ENCODE data around the gene PSMB7.

The PSMB7 gene

DNA sequence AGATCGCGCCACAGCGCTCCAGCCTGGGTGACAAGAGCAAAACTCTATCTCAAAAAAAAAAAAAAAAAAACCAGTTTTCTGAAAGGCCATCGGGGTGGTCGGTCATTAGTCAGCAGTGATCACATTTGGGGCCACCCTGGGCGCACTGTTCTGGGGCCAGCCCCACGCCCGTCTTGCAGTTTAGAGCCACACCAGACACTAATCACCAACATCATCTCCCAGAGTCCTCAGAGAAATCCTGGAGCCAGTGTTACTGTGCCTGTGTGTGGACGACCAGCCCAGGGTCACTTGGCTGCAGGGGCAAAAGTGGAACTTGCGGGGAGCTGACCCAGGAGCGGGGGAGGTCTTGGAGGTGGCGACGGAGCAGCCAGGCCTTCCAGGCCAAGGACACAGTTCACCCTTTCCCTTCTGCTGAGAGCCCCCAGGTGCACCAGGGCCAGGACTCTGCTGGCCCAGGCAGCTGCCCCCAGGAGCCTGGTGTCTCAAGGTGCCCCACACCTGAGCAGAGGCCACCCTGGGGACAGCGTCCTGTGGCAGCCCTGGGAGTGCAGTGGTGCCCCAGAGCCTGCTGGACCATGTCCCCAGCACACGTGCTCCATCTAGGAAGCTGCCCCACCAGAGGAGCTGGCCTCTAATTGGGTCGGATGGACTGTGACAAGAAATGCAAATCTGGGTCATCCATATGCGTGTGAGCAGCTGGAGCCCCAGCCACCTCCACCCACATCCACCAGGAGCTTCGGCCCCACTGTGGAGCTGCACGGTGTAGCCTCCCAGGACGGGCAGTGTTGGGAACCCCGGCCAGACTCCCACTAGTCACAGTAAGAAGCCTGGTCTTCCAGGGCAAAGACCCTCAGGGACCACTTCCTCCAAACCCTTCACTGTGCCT is 106.4 kb downstream of the PSMB7 start:
- Histone ChIP-seq H3K4me1 (ENCODE audit: insufficient read depth, low read length, severe bottlenecking) (no peaks in the 10 kb centered on the region), H3K9me3 (ENCODE audit: low read length) (no peaks in the 10 kb centered on the region), H3K36me3 (ENCODE audit: insufficient read depth, low read length) (no peaks in the 10 kb centered on the region), H3F3A (ENCODE audit: insufficient read depth, low read length) (no peaks in the 10 kb centered on the region), H2AFZ (ENCODE audit: low read length) (no peak overlapping the region), H3K9ac (ENCODE audit: low read length) (no peak overlapping the region), H3K4me3 (ENCODE audit: low read depth, low read length, poor library complexity, severe bottlenecking) (no peak overlapping the region), H3K27ac (ENCODE audit: low read depth, low read length, poor library complexity, severe bottlenecking) (no peak overlapping the region), H3K79me2 (ENCODE audit: insufficient read depth, low read length) (no peaks in the 10 kb centered on the region), H4K20me1 (ENCODE audit: insufficient read depth, low read length) (no peaks in the 10 kb centered on the region), H3K27me3 (ENCODE audit: insufficient read depth, low read length) (no peaks in the 10 kb centered on the region), H3K4me2 (ENCODE audit: low read length) (no peak overlapping the region), H3K9me2 (ENCODE audit: low read depth, low read length) (no peaks in the 10 kb centered on the region)
- TF ChIP-seq, protein P1, sequence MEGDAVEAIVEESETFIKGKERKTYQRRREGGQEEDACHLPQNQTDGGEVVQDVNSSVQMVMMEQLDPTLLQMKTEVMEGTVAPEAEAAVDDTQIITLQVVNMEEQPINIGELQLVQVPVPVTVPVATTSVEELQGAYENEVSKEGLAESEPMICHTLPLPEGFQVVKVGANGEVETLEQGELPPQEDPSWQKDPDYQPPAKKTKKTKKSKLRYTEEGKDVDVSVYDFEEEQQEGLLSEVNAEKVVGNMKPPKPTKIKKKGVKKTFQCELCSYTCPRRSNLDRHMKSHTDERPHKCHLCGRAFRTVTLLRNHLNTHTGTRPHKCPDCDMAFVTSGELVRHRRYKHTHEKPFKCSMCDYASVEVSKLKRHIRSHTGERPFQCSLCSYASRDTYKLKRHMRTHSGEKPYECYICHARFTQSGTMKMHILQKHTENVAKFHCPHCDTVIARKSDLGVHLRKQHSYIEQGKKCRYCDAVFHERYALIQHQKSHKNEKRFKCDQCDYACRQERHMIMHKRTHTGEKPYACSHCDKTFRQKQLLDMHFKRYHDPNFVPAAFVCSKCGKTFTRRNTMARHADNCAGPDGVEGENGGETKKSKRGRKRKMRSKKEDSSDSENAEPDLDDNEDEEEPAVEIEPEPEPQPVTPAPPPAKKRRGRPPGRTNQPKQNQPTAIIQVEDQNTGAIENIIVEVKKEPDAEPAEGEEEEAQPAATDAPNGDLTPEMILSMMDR (IDR thresholded peaks at IDR 0.05; ENCODE audit: low read length): no peak
- no peak for TF ChIP-seq EZH2 (IDR thresholded peaks at IDR 0.05; ENCODE audit: borderline replicate concordance, low read length)

DNA sequence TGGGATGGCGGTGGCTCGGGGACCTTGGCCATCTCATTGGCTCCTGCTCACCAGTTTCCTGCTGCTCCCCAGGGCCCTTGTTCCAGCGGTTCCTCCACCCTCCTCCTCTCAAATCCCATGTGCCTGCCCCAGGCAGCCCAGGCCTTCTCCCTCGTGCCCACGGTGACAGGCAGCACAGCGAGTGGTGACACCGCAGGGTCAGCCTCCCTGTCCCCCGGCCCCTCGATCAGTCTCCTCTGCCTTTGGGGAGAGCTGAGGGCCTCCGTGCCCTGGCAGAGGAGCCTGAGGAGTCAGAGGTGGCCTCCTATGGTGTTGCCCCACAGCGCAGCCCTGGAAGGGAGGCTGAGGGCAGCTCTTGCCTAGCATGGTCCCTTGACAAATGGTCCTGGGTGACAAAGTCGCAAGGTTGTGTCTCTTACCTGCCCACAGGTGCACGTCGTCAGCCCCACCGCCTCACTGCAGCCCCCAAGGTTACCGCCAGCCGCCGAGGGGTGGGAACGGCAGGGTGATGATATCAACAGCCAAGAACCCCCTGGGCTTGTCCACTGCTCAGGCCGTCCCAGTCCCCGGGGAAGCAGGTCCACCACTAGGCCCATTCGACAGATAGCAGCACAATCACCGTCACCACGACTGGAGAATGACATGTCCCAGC is 107.7 kb downstream of the PSMB7 start:
- Histone ChIP-seq H3K27me3 (ENCODE audit: insufficient read depth, low read length) (no peaks in the 10 kb centered on the region), H3K4me1 (ENCODE audit: insufficient read depth, low read length, severe bottlenecking) (no peaks in the 10 kb centered on the region), H3F3A (ENCODE audit: insufficient read depth, low read length) (no peaks in the 10 kb centered on the region), H3K9me3 (ENCODE audit: low read length) (no peaks in the 10 kb centered on the region), H3K4me2 (ENCODE audit: low read length) (no peak overlapping the region), H3K79me2 (ENCODE audit: insufficient read depth, low read length) (no peaks in the 10 kb centered on the region), H3K4me3 (ENCODE audit: low read depth, low read length, poor library complexity, severe bottlenecking) (no peak overlapping the region), H3K27ac (ENCODE audit: low read depth, low read length, poor library complexity, severe bottlenecking) (no peak overlapping the region), H3K9me2 (ENCODE audit: low read depth, low read length) (no peaks in the 10 kb centered on the region), H3K36me3 (ENCODE audit: insufficient read depth, low read length) (no peaks in the 10 kb centered on the region), H3K9ac (ENCODE audit: low read length) (no peak overlapping the region), H2AFZ (ENCODE audit: low read length) (no peak overlapping the region), H4K20me1 (ENCODE audit: insufficient read depth, low read length) (no peaks in the 10 kb centered on the region)
- no peak for TF ChIP-seq EZH2 (IDR thresholded peaks at IDR 0.05; ENCODE audit: borderline replicate concordance, low read length)
- TF ChIP-seq, protein P1 (IDR thresholded peaks at IDR 0.05; ENCODE audit: low read length): no peak

GRCh38 chr9:124306098-124306735 is 109.0 kb downstream of the PSMB7 start:
- Histone ChIP-seq H3K27ac (ENCODE audit: low read depth, low read length, poor library complexity, severe bottlenecking) (no peak overlapping the region), H3K9me2 (ENCODE audit: low read depth, low read length) (no peaks in the 10 kb centered on the region), H3K9me3 (ENCODE audit: low read length) (no peaks in the 10 kb centered on the region), H3K4me1 (ENCODE audit: insufficient read depth, low read length, severe bottlenecking) (no peaks in the 10 kb centered on the region), H2AFZ (ENCODE audit: low read length) (no peak overlapping the region), H3K27me3 (ENCODE audit: insufficient read depth, low read length) (no peaks in the 10 kb centered on the region), H3K4me3 (ENCODE audit: low read depth, low read length, poor library complexity, severe bottlenecking) (no peak overlapping the region), H3K36me3 (ENCODE audit: insufficient read depth, low read length) (no peaks in the 10 kb centered on the region), H4K20me1 (ENCODE audit: insufficient read depth, low read length) (no peaks in the 10 kb centered on the region), H3K79me2 (ENCODE audit: insufficient read depth, low read length) (no peaks in the 10 kb centered on the region), H3F3A (ENCODE audit: insufficient read depth, low read length) (no peaks in the 10 kb centered on the region), H3K9ac (ENCODE audit: low read length) (no peak overlapping the region), H3K4me2 (ENCODE audit: low read length) (no peak overlapping the region)
- TF ChIP-seq EZH2 (IDR thresholded peaks at IDR 0.05; ENCODE audit: borderline replicate concordance, low read length): no peak
- TF ChIP-seq, protein P1 (IDR thresholded peaks at IDR 0.05; ENCODE audit: low read length): no peak

Measured in OCI-LY1 (cell line).